ENCODE results near the gene C5orf34.
"Not testable (repeated sequence)": the region's sequence is repeated elsewhere in the genome, so short reads cannot be mapped to it uniquely, and the experiment has no call there.

The C5orf34 gene

GRCh38 chr5:43520615-43521014 lies 5.7 kb upstream of the C5orf34 start:
- Histone ChIP-seq H3K27ac (ENCODE audit: low read depth, low read length) (no peak overlapping the region), H3K4me3 (ENCODE audit: low read depth in 1 of 2, low read length in 2 of 2) (no peak overlapping the region), H3K9me3 (ENCODE audit: control insufficient read depth in 1 of 2, low read length in 2 of 2) (no peaks in the 10 kb centered on the region), H3K9ac (ENCODE audit: low read depth in 1 of 2, low read length in 2 of 2) (no peak overlapping the region), H3K4me1 (ENCODE audit: control insufficient read depth in 1 of 2, insufficient read depth in 2 of 2, low read length in 2 of 2) (peaks cover 2 to 4% of the 10 kb centered on the region in 2 donors), H3K27me3 (ENCODE audit: control insufficient read depth in 1 of 2, insufficient read depth in 2 of 2, low read length in 2 of 2) (no peaks in the 10 kb centered on the region), H3K36me3 (ENCODE audit: control insufficient read depth in 1 of 2, insufficient read depth in 2 of 2, low read length in 2 of 2) (peaks cover 16 to 18% of the 10 kb centered on the region in 2 donors)

GRCh38 chr5:43515678-43516048 lies 715 bp upstream of the C5orf34 start:
- no peak overlapping the region for H3K27ac ChIP-seq (ENCODE audit: low read depth, low read length)
- peaks cover 6 to 17% of the 10 kb centered on the region in 2 donors for H3K4me1 ChIP-seq (ENCODE audit: control insufficient read depth in 1 of 2, insufficient read depth in 2 of 2, low read length in 2 of 2)
- peak overlapping the region; percentile 74 to 80 for H3K9ac ChIP-seq (ENCODE audit: low read depth in 1 of 2, low read length in 2 of 2)
- H3K27me3 ChIP-seq (ENCODE audit: control insufficient read depth in 1 of 2, insufficient read depth in 2 of 2, low read length in 2 of 2), result no peaks in the 10 kb centered on the region
- peak overlapping the region; percentile 86 to 88 for H3K4me3 ChIP-seq (ENCODE audit: low read depth in 1 of 2, low read length in 2 of 2)
- no peaks in the 10 kb centered on the region for H3K9me3 ChIP-seq (ENCODE audit: control insufficient read depth in 1 of 2, low read length in 2 of 2)
- no peaks in the 10 kb centered on the region for H3K36me3 ChIP-seq (ENCODE audit: control insufficient read depth in 1 of 2, insufficient read depth in 2 of 2, low read length in 2 of 2)

- Histone ChIP-seq H3K27me3 (ENCODE audit: control insufficient read depth in 1 of 2, insufficient read depth in 2 of 2, low read length in 2 of 2) (no peaks in the 10 kb centered on the region), H3K4me1 (ENCODE audit: control insufficient read depth in 1 of 2, insufficient read depth in 2 of 2, low read length in 2 of 2) (peaks cover 6 to 17% of the 10 kb centered on the region in 2 donors), H3K9me3 (ENCODE audit: control insufficient read depth in 1 of 2, low read length in 2 of 2) (no peaks in the 10 kb centered on the region), H3K9ac (ENCODE audit: low read depth in 1 of 2, low read length in 2 of 2) (peak overlapping the region; percentile 74 to 80), H3K27ac (ENCODE audit: low read depth, low read length) (peak overlapping the region; percentile 47), H3K4me3 (ENCODE audit: low read depth in 1 of 2, low read length in 2 of 2) (peak overlapping the region; percentile 86 to 88), H3K36me3 (ENCODE audit: control insufficient read depth in 1 of 2, insufficient read depth in 2 of 2, low read length in 2 of 2) (no peaks in the 10 kb centered on the region)
Measured at GRCh38 chr5:43514471-43514815, 505 bp downstream of the C5orf34 start.

DNA sequence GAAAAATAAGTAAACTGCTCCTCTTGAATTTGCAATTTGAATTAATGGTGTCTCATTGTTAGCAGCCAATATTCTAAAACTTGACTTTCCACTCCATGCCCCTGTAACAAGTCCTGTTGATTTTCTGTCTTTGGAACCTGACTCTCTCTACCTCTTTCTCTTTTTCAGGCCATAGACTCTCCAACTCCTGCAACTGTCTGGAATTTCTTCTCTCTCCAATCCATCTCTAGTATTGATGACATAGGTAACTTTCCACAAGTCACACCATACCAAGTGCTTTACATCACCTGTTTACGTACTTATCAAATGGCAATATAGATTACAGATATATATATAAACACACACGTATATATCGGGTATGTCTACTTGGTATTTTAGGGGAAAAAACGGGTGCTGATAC lies 923 bp downstream of the C5orf34 start:
- Histone ChIP-seq H3K4me1 (ENCODE audit: control insufficient read depth in 1 of 2, insufficient read depth in 2 of 2, low read length in 2 of 2) (peaks cover 6 to 17% of the 10 kb centered on the region in 2 donors), H3K9ac (ENCODE audit: low read depth in 1 of 2, low read length in 2 of 2) (peak overlapping the region; percentile 74 to 80), H3K4me3 (ENCODE audit: low read depth in 1 of 2, low read length in 2 of 2) (peak overlapping the region; percentile 86 to 88)

DNA sequence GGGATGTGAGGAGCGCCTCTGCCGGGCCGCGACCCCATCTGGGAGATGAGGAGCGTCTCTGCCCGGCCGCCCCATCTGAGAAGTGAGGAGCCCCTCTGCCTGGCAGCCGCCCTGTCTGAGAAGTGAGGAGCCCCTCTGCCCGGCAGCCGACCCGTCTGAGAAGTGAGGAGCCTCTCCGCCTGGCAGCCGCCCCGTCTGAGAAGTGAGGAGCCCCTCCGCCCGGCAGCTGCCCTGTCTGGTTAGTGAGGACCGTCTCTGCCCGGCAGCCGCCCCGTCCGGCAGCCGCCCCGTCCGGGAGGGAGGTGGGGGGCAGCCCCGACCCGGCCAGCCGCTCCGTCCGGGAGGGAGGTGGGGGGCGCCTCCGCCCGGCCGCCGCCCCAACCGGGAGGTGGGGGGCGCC lies 3.9 kb downstream of the C5orf34 start:
- not testable (repeated sequence) for H3K27me3 ChIP-seq (ENCODE audit: control insufficient read depth in 1 of 2, insufficient read depth in 2 of 2, low read length in 2 of 2); H3K9ac ChIP-seq (ENCODE audit: low read depth in 1 of 2, low read length in 2 of 2); H3K9me3 ChIP-seq (ENCODE audit: control insufficient read depth in 1 of 2, low read length in 2 of 2); H3K27ac ChIP-seq (ENCODE audit: low read depth, low read length); H3K36me3 ChIP-seq (ENCODE audit: control insufficient read depth in 1 of 2, insufficient read depth in 2 of 2, low read length in 2 of 2); H3K4me3 ChIP-seq (ENCODE audit: low read depth in 1 of 2, low read length in 2 of 2)
- H3K4me1 ChIP-seq (ENCODE audit: control insufficient read depth in 1 of 2, insufficient read depth in 2 of 2, low read length in 2 of 2), result peaks cover 6 to 17% of the 10 kb centered on the region in 2 donors

More for the DNA sequence above, 923 bp downstream of the C5orf34 start:
- no peaks in the 10 kb centered on the region for H3K9me3 ChIP-seq (ENCODE audit: control insufficient read depth in 1 of 2, low read length in 2 of 2)
- H3K36me3 ChIP-seq (ENCODE audit: control insufficient read depth in 1 of 2, insufficient read depth in 2 of 2, low read length in 2 of 2), result no peaks in the 10 kb centered on the region
- H3K27me3 ChIP-seq (ENCODE audit: control insufficient read depth in 1 of 2, insufficient read depth in 2 of 2, low read length in 2 of 2), result no peaks in the 10 kb centered on the region
- no peak overlapping the region for H3K27ac ChIP-seq (ENCODE audit: low read depth, low read length)

GRCh38 chr5:43498581-43498980 lies 16.4 kb downstream of the C5orf34 start:
- Histone ChIP-seq H3K36me3 (ENCODE audit: control insufficient read depth in 1 of 2, insufficient read depth in 2 of 2, low read length in 2 of 2) (peaks cover 0 to 4% of the 10 kb centered on the region in 2 donors), H3K4me3 (ENCODE audit: low read depth in 1 of 2, low read length in 2 of 2) (no peak overlapping the region), H3K27ac (ENCODE audit: low read depth, low read length) (no peak overlapping the region), H3K4me1 (ENCODE audit: control insufficient read depth in 1 of 2, insufficient read depth in 2 of 2, low read length in 2 of 2) (no peaks in the 10 kb centered on the region), H3K27me3 (ENCODE audit: control insufficient read depth in 1 of 2, insufficient read depth in 2 of 2, low read length in 2 of 2) (no peaks in the 10 kb centered on the region), H3K9ac (ENCODE audit: low read depth in 1 of 2, low read length in 2 of 2) (no peak overlapping the region), H3K9me3 (ENCODE audit: control insufficient read depth in 1 of 2, low read length in 2 of 2) (no peaks in the 10 kb centered on the region)

GRCh38 chr5:43497311-43498104 lies 17.4 kb downstream of the C5orf34 start:
- Histone ChIP-seq H3K9me3 (ENCODE audit: control insufficient read depth in 1 of 2, low read length in 2 of 2) (no peaks in the 10 kb centered on the region), H3K27ac (ENCODE audit: low read depth, low read length) (no peak overlapping the region)

DNA sequence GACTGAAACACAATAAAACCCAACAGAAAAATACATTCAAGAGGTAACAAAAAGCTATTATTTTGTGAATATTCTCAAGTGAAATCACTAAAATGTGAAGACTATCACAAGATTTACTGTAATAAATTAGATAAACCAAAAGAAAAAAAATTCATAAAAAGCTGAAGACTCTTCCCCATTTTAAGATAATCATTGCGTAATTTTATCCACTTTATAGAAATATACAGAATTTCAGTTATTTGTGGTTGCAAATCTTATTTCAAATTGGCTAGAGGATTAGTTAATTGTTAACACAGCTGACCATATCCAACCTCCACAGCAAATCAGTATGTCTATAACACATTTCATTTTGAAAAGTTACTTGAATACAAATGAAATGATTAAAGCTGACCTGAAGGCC lies 23.6 kb downstream of the C5orf34 start:
- Histone ChIP-seq H3K27ac (ENCODE audit: low read depth, low read length) (no peak overlapping the region), H3K36me3 (ENCODE audit: control insufficient read depth in 1 of 2, insufficient read depth in 2 of 2, low read length in 2 of 2) (no peaks in the 10 kb centered on the region), H3K9me3 (ENCODE audit: control insufficient read depth in 1 of 2, low read length in 2 of 2) (no peaks in the 10 kb centered on the region), H3K4me3 (ENCODE audit: low read depth in 1 of 2, low read length in 2 of 2) (no peak overlapping the region), H3K27me3 (ENCODE audit: control insufficient read depth in 1 of 2, insufficient read depth in 2 of 2, low read length in 2 of 2) (no peaks in the 10 kb centered on the region), H3K9ac (ENCODE audit: low read depth in 1 of 2, low read length in 2 of 2) (no peak overlapping the region), H3K4me1 (ENCODE audit: control insufficient read depth in 1 of 2, insufficient read depth in 2 of 2, low read length in 2 of 2) (no peaks in the 10 kb centered on the region)

More at GRCh38 chr5:43497311-43498104, 17.4 kb downstream of the C5orf34 start:
- H3K27me3 ChIP-seq (ENCODE audit: control insufficient read depth in 1 of 2, insufficient read depth in 2 of 2, low read length in 2 of 2), result no peaks in the 10 kb centered on the region
- H3K9ac ChIP-seq (ENCODE audit: low read depth in 1 of 2, low read length in 2 of 2), result peak overlapping the region; percentile 22 to 34
- H3K4me1 ChIP-seq (ENCODE audit: control insufficient read depth in 1 of 2, insufficient read depth in 2 of 2, low read length in 2 of 2), result no peaks in the 10 kb centered on the region
- H3K36me3 ChIP-seq (ENCODE audit: control insufficient read depth in 1 of 2, insufficient read depth in 2 of 2, low read length in 2 of 2), result no peaks in the 10 kb centered on the region
- H3K4me3 ChIP-seq (ENCODE audit: low read depth in 1 of 2, low read length in 2 of 2), result peak overlapping the region; percentile 40 to 61

GRCh38 chr5:43486353-43486752 lies 28.6 kb downstream of the C5orf34 start:
- Histone ChIP-seq H3K27ac (ENCODE audit: low read depth, low read length) (no peak overlapping the region), H3K9ac (ENCODE audit: low read depth in 1 of 2, low read length in 2 of 2) (no peak overlapping the region), H3K36me3 (ENCODE audit: control insufficient read depth in 1 of 2, insufficient read depth in 2 of 2, low read length in 2 of 2) (no peaks in the 10 kb centered on the region), H3K4me3 (ENCODE audit: low read depth in 1 of 2, low read length in 2 of 2) (no peak overlapping the region), H3K27me3 (ENCODE audit: control insufficient read depth in 1 of 2, insufficient read depth in 2 of 2, low read length in 2 of 2) (no peaks in the 10 kb centered on the region), H3K4me1 (ENCODE audit: control insufficient read depth in 1 of 2, insufficient read depth in 2 of 2, low read length in 2 of 2) (peaks cover 12 to 18% of the 10 kb centered on the region in 2 donors), H3K9me3 (ENCODE audit: control insufficient read depth in 1 of 2, low read length in 2 of 2) (no peaks in the 10 kb centered on the region)

GRCh38 chr5:43485406-43485805 lies 29.5 kb downstream of the C5orf34 start:
- H3K9ac ChIP-seq (ENCODE audit: low read depth in 1 of 2, low read length in 2 of 2), result no peak overlapping the region
- no peaks in the 10 kb centered on the region for H3K36me3 ChIP-seq (ENCODE audit: control insufficient read depth in 1 of 2, insufficient read depth in 2 of 2, low read length in 2 of 2)
- H3K9me3 ChIP-seq (ENCODE audit: control insufficient read depth in 1 of 2, low read length in 2 of 2), result no peaks in the 10 kb centered on the region
- H3K4me3 ChIP-seq (ENCODE audit: low read depth in 1 of 2, low read length in 2 of 2), result no peak overlapping the region
- H3K27ac ChIP-seq (ENCODE audit: low read depth, low read length), result no peak overlapping the region
- no peaks in the 10 kb centered on the region for H3K27me3 ChIP-seq (ENCODE audit: control insufficient read depth in 1 of 2, insufficient read depth in 2 of 2, low read length in 2 of 2)
- H3K4me1 ChIP-seq (ENCODE audit: control insufficient read depth in 1 of 2, insufficient read depth in 2 of 2, low read length in 2 of 2), result peaks cover 12 to 18% of the 10 kb centered on the region in 2 donors

Measured in duodenal mucosa (tissue), 2 donors.